Liver (tissue), 9 donors: ENCODE measurements around the gene COL24A1. TPM values are rescaled to one million over a fixed set of nuclear protein-coding genes. Genes with fewer than 3 reads are reported as not detected.

Experiments used
- DNase-seq: peaks from one replicate; pipeline ENCODE4 v3.0.0-alpha.2; 2017; ENCODE audit warnings: low spot score
- H3K27ac ChIP-seq, 2 donors: one replicate each; pipeline ENCODE4 v1.7.0; 2013; ENCODE audit warnings: inconsistent platforms in 2 of 2, low read length in 2 of 2, control low read depth in 1 of 2, low read depth in 1 of 2, mild to moderate bottlenecking in 1 of 2
- H3K27me3 ChIP-seq, 4 donors: one replicate each; pipeline versions ENCODE4 v1.6.1 to v1.7.0; 2013; ENCODE audit warnings: low read length in 3 of 4, inconsistent platforms in 1 of 4, mild to moderate bottlenecking in 1 of 4, moderate library complexity in 1 of 4; ENCODE audit not compliant: control insufficient read depth in 4 of 4, insufficient read depth in 4 of 4
- H3K36me3 ChIP-seq, 4 donors: one replicate each; pipeline versions ENCODE4 v1.6.1 to v1.7.0; 2013; ENCODE audit warnings: low read length in 3 of 4, mild to moderate bottlenecking in 3 of 4, low read depth in 1 of 4, moderate library complexity in 1 of 4; ENCODE audit not compliant: control insufficient read depth in 4 of 4, insufficient read depth in 3 of 4
- H3K4me1 ChIP-seq, 4 donors: one replicate each; pipeline versions ENCODE4 v1.6.1 to v1.7.0; 2013; ENCODE audit warnings: low read length in 3 of 4, mild to moderate bottlenecking in 3 of 4, moderate library complexity in 1 of 4; ENCODE audit not compliant: control insufficient read depth in 4 of 4, insufficient read depth in 4 of 4
- H3K4me3 ChIP-seq, 3 donors: one replicate each; pipeline versions ENCODE4 v1.6.1 to v1.7.0; 2013; ENCODE audit warnings: low read length in 3 of 3, control low read depth in 1 of 3, low read depth in 1 of 3, mild to moderate bottlenecking in 1 of 3
- H3K9ac ChIP-seq, 2 donors: one replicate each; pipeline ENCODE4 v1.7.0; 2013; ENCODE audit warnings: low read length in 2 of 2, mild to moderate bottlenecking in 2 of 2, moderate library complexity in 2 of 2, control low read depth in 1 of 2, low read depth in 1 of 2
- H3K9me3 ChIP-seq, 4 donors: one replicate each; pipeline versions ENCODE4 v1.6.1 to v1.7.0; 2013; ENCODE audit warnings: low read length in 3 of 4; ENCODE audit not compliant: control insufficient read depth in 4 of 4
- ATF3 ChIP-seq: IDR thresholded peaks from 2 replicates; pipeline ENCODE4 v1.6.1; 2016; ENCODE audit warnings: antibody characterized with exemption
- CTCF ChIP-seq: fragments of 150-350 bp; IDR thresholded peaks from 2 replicates; pipeline ENCODE4 v1.5.1; 2017; ENCODE audit warnings: improper control_type of control experiment, low read depth, low read length; ENCODE audit not compliant: missing input control
- FOXA1 ChIP-seq: IDR thresholded peaks from 2 replicates; pipeline ENCODE4 v1.6.1; 2016; ENCODE audit warnings: antibody characterized with exemption
- FOXA2 ChIP-seq: IDR thresholded peaks from 2 replicates; pipeline ENCODE4 v1.6.1; 2016; ENCODE audit warnings: antibody characterized with exemption
- GABPA ChIP-seq, 2 donors: IDR thresholded peaks in 1 of 2; conservative IDR thresholded peaks in 1 of 2; 2 replicates each; pipeline ENCODE4 v1.6.1; 2016; ENCODE audit warnings: antibody characterized with exemption in 2 of 2, mild to moderate bottlenecking in 1 of 2, moderate library complexity in 1 of 2
- HNF4A ChIP-seq, 2 donors: conservative IDR thresholded peaks; 2 replicates each; pipeline ENCODE4 v1.6.1; 2016; ENCODE audit warnings: antibody characterized with exemption in 2 of 2, mild to moderate bottlenecking in 2 of 2
- HNF4G ChIP-seq: IDR thresholded peaks from 2 replicates; pipeline ENCODE4 v1.6.1; 2016; ENCODE audit warnings: antibody characterized with exemption
- JUND ChIP-seq, 2 donors: IDR thresholded peaks; 2 replicates each; pipeline ENCODE4 v1.6.1; 2016; ENCODE audit warnings: antibody characterized with exemption in 2 of 2
- MAX ChIP-seq: IDR thresholded peaks from 2 replicates; pipeline ENCODE4 v1.6.1; 2016; ENCODE audit warnings: antibody characterized with exemption
- NR2F2 ChIP-seq: IDR thresholded peaks from 2 replicates; pipeline ENCODE4 v1.6.1; 2016; ENCODE audit warnings: antibody characterized with exemption
- RAD21 ChIP-seq, 2 donors: IDR thresholded peaks; 2 replicates each; pipeline ENCODE4 v1.6.1; 2016; ENCODE audit warnings: antibody characterized with exemption in 2 of 2, mild to moderate bottlenecking in 2 of 2
- REST ChIP-seq: IDR thresholded peaks from 2 replicates; pipeline ENCODE4 v1.6.1; 2016; ENCODE audit warnings: antibody characterized with exemption, mild to moderate bottlenecking
- RXRA ChIP-seq, 2 donors: IDR thresholded peaks; 2 replicates each; pipeline ENCODE4 v1.6.1; 2017 to 2018; ENCODE audit warnings: antibody characterized with exemption in 2 of 2, mild to moderate bottlenecking in 1 of 2
- SP1 ChIP-seq: IDR thresholded peaks from 2 replicates; pipeline ENCODE4 v1.6.1; 2018; ENCODE audit warnings: antibody characterized with exemption, mild to moderate bottlenecking
- TAF1 ChIP-seq: conservative IDR thresholded peaks from 2 replicates; pipeline ENCODE4 v1.6.1; 2016; ENCODE audit warnings: antibody characterized with exemption, mild to moderate bottlenecking
- YY1 ChIP-seq: IDR thresholded peaks from 2 replicates; pipeline ENCODE4 v1.6.1; 2016; ENCODE audit warnings: antibody characterized with exemption, mild to moderate bottlenecking
- ZBTB33 ChIP-seq: IDR thresholded peaks from 2 replicates; pipeline ENCODE4 v1.6.1; 2016; ENCODE audit warnings: antibody characterized with exemption
- WGBS: extraction: QIAGEN DNeasy Blood & Tissue Kit; methylation state at CpG from one replicate; pipeline ENCODE4 v1.1.7; 2013; 5-methylcytosine and 5-hydroxymethylcytosine counted together
- polyA plus RNA-seq, 2 donors: library from polyadenylated mRNA; stranded (reverse) in 1 of 2; unstranded in 1 of 2; fragments of 200-250 nt in 1 of 2; fragments of >200 nt in 1 of 2; fragmentation: Nextera tagmentation in 1 of 2; extraction: Ambion mirVana in 1 of 2; gene quantifications; one replicate each; pipeline versions ENCODE4 v1.2.1 to v1.2.3, GENCODE V29; 2013 to 2015
- total RNA-seq, 2 donors: library from RNA; depleted of rRNA; stranded (reverse); fragments of >200 nt; gene quantifications; one replicate each; pipeline ENCODE4 v1.2.3, GENCODE V29; 2014
- donor health status: healthy.
- donor health status: healthy.
- donor health status: healthy.
- donor health status: healthy.
- donor health status: healthy.

Gene COL24A1
- total and polyA plus RNA-seq, 4 donors = under 0.01 to 0.28 (median 0.01) TPM; not detected in 1

GRCh38 chr1:86068271-86068721, 88.3 kb downstream of the COL24A1 start:
- Histone ChIP-seq H3K4me3 (no peak overlapping the region), H3K36me3 (no peaks in the 10 kb centered on the region), H3K9me3 (peaks cover 0 to 2% (median 0%) of the 10 kb centered on the region in 4 donors), H3K4me1 (no peaks in the 10 kb centered on the region), H3K9ac (no peak overlapping the region), H3K27ac (no peak overlapping the region), H3K27me3 (no peaks in the 10 kb centered on the region)
- WGBS = 73% methylated on average over 3 of the region's 3 CpGs
- TF ChIP-seq REST = no peak
- no peak for TF ChIP-seq RAD21 (IDR thresholded peaks at IDR 0.05)
- no peak for TF ChIP-seq ATF3
- no peak for TF ChIP-seq FOXA2
- no peak for TF ChIP-seq SP1
- TF ChIP-seq NR2F2 = no peak
- TF ChIP-seq HNF4G = no peak
- TF ChIP-seq CTCF = no peak
- no peak for TF ChIP-seq FOXA1
- no peak for TF ChIP-seq YY1
- TF ChIP-seq ZBTB33 = no peak
- TF ChIP-seq TAF1 = no peak
- TF ChIP-seq MAX = no peak
- TF ChIP-seq GABPA (IDR thresholded peaks at IDR 0.05 in 1 of 2, conservative IDR thresholded peaks at IDR 0.05 in 1 of 2) = no peak
- no peak for TF ChIP-seq RXRA (IDR thresholded peaks at IDR 0.05)
- no peak for TF ChIP-seq HNF4A (conservative IDR thresholded peaks at IDR 0.05)
- DNase-seq = no peak

- no peaks in the 10 kb centered on the region for H3K27me3 ChIP-seq
- H3K9me3 ChIP-seq = peaks cover 0 to 2% (median 0%) of the 10 kb centered on the region in 4 donors
- TF ChIP-seq JUND (IDR thresholded peaks at IDR 0.05) = no peak
- H3K9ac ChIP-seq = no peak overlapping the region
- no peak for DNase-seq
- no peak overlapping the region for H3K27ac ChIP-seq
- no peaks in the 10 kb centered on the region for H3K36me3 ChIP-seq
- no peak overlapping the region for H3K4me3 ChIP-seq
- no peaks in the 10 kb centered on the region for H3K4me1 ChIP-seq
Measured at GRCh38 chr1:86067626-86068025, 88.9 kb downstream of the COL24A1 start.
